Measurements from ENCODE around the gene PDS5B.

DNA sequence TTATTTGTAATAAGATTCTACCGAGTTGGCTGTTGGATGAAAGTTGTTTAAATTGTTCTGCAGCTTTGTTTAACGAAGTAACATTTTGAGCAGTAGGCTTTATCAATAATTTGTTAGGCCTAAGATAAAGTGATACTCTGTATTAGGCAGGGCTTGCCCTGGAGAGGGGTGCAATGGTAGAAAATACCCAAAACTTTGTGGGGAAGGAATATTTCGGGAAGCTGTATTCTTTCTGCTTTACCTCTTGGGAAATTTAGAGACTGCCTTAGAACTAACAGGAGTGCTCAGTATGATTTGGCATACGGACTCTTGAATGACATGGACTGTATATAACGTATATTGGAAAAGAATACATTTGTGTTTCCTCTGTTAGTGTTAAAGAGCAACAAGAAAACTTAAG is 2.5 kb downstream of the PDS5B start:
- TF ChIP-seq SP1 (CRISPR knock-in tag; conservative IDR thresholded peaks at IDR 0.05) (no peak), TCF7 (CRISPR knock-in tag; IDR thresholded peaks at IDR 0.05; ENCODE audit: low read depth) (no peak)
